ENCODE data around the gene RIGI.

The RIGI gene

DNA sequence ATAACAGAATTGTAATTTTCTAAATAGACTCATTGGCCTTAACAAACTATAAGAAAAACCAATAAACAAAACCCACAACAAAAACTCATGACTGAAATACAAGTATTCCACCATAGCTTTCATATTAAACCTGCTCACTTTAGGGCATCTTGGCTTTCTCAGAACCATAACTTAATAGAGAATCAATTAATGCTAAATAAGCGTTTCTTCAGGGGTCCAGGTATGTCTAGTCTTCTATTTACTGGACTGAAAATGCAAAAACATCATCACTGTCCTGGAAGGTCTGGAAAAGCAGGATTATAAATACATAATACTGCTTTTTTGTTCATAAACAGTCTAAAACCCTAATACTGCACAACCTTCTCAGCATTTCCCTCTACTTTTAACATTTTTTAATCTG, 19.9 kb upstream of the RIGI start:
- Histone ChIP-seq H3K36me3 (ENCODE audit: low read length) (peaks cover 31% of the 10 kb centered on the region; the same call in 1 of the 2 replicates), H4K20me1 (ENCODE audit: low read depth, low read length) (peaks cover 59% of the 10 kb centered on the region)

DNA sequence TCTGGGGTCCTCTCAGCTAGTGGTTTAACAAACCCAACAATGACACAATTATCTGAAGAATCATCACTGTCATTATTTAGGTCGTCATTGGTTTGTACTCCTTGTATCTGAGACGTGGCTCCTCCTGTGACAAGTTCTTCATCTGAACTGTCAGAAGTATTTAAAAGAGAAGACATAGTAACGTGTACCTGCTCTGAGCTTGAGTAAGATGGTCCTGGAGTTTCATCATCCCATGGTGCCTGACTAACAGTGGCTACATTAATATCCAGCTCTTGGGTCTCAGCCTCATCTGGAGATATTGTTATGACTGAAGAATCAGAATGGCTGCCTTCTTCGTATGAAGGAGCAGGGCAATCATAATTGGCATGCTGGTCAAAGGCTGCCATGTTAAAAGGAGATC, 17.1 kb upstream of the RIGI start:
- no peak overlapping the region for H2AFZ ChIP-seq (ENCODE audit: low read depth, low read length, severe bottlenecking)
- no peak overlapping the region for H3K4me3 ChIP-seq (ENCODE audit: insufficient read depth, low read length, poor library complexity, severe bottlenecking)
- TF ChIP-seq, protein P1, sequence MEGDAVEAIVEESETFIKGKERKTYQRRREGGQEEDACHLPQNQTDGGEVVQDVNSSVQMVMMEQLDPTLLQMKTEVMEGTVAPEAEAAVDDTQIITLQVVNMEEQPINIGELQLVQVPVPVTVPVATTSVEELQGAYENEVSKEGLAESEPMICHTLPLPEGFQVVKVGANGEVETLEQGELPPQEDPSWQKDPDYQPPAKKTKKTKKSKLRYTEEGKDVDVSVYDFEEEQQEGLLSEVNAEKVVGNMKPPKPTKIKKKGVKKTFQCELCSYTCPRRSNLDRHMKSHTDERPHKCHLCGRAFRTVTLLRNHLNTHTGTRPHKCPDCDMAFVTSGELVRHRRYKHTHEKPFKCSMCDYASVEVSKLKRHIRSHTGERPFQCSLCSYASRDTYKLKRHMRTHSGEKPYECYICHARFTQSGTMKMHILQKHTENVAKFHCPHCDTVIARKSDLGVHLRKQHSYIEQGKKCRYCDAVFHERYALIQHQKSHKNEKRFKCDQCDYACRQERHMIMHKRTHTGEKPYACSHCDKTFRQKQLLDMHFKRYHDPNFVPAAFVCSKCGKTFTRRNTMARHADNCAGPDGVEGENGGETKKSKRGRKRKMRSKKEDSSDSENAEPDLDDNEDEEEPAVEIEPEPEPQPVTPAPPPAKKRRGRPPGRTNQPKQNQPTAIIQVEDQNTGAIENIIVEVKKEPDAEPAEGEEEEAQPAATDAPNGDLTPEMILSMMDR (IDR thresholded peaks at IDR 0.05; ENCODE audit: insufficient read depth, low read length, poor library complexity, severe bottlenecking) = no peak
- no peak for TF ChIP-seq EZH2phosphoT487 (conservative IDR thresholded peaks at IDR 0.05; ENCODE audit: low read length)
- H3F3A ChIP-seq (ENCODE audit: insufficient read depth) = no peaks in the 10 kb centered on the region
- no peak overlapping the region for H3K4me2 ChIP-seq (ENCODE audit: low read depth, low read length, poor library complexity, severe bottlenecking)
- H3K9me2 ChIP-seq (replicated peaks; ENCODE audit: insufficient read depth, low read length) = no peaks in the 10 kb centered on the region
- H3K36me3 ChIP-seq (ENCODE audit: low read length) = peaks cover 37% of the 10 kb centered on the region; the same call in 1 of the 2 replicates
- H3K9ac ChIP-seq (ENCODE audit: low read length) = no peak overlapping the region
- no peaks in the 10 kb centered on the region for H3K27me3 ChIP-seq (ENCODE audit: low read length)
- H4K20me1 ChIP-seq (ENCODE audit: low read depth, low read length) = peaks cover 45% of the 10 kb centered on the region
- H3K9me3 ChIP-seq (ENCODE audit: insufficient read depth, low read length) = no peaks in the 10 kb centered on the region
- peaks cover 80% of the 10 kb centered on the region for H3K79me2 ChIP-seq (ENCODE audit: insufficient read depth, low read length)
- no peak overlapping the region for H3K27ac ChIP-seq (ENCODE audit: low read depth, low read length)

More for the DNA sequence above, 19.9 kb upstream of the RIGI start:
- no peaks in the 10 kb centered on the region for H3F3A ChIP-seq (ENCODE audit: insufficient read depth)
- H2AFZ ChIP-seq (ENCODE audit: low read depth, low read length, severe bottlenecking) = no peak overlapping the region
- H3K9me2 ChIP-seq (replicated peaks; ENCODE audit: insufficient read depth, low read length) = no peaks in the 10 kb centered on the region
- H3K27ac ChIP-seq (ENCODE audit: low read depth, low read length) = no peak overlapping the region
- H3K9ac ChIP-seq (ENCODE audit: low read length) = no peak overlapping the region
- H3K4me2 ChIP-seq (ENCODE audit: low read depth, low read length, poor library complexity, severe bottlenecking) = peak overlapping the region; percentile 2
- H3K4me3 ChIP-seq (ENCODE audit: insufficient read depth, low read length, poor library complexity, severe bottlenecking) = no peak overlapping the region
- no peaks in the 10 kb centered on the region for H3K9me3 ChIP-seq (ENCODE audit: insufficient read depth, low read length)
- no peaks in the 10 kb centered on the region for H3K27me3 ChIP-seq (ENCODE audit: low read length)
- peaks cover 95% of the 10 kb centered on the region for H3K79me2 ChIP-seq (ENCODE audit: insufficient read depth, low read length)
- TF ChIP-seq EZH2phosphoT487 (conservative IDR thresholded peaks at IDR 0.05; ENCODE audit: low read length) = no peak
- TF ChIP-seq, protein P1 (IDR thresholded peaks at IDR 0.05; ENCODE audit: insufficient read depth, low read length, poor library complexity, severe bottlenecking) = no peak

DNA sequence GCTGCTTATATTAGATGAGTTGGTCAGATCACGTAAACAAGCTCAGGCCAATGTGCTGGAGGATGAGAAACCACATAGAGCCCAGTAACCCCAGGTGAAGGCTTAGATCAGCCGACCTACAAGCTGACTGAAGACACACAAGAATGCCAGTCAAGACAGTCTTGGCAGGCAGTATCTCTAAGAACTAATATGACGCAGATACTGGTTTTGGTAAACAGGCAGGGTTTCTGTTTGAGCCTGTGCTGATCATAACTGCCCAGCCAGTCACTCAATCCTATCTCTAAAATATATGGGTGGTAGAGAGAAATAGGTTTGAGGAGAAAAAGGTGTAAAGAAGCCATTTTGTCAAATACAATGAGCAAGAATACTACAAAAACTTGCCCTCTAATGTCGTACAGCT, 7.8 kb upstream of the RIGI start:
- Histone ChIP-seq H3K79me2 (ENCODE audit: insufficient read depth, low read length) (no peaks in the 10 kb centered on the region), H3K9me3 (ENCODE audit: insufficient read depth, low read length) (no peaks in the 10 kb centered on the region), H2AFZ (ENCODE audit: low read depth, low read length, severe bottlenecking) (no peak overlapping the region), H3K9me2 (replicated peaks; ENCODE audit: insufficient read depth, low read length) (no peaks in the 10 kb centered on the region), H4K20me1 (ENCODE audit: low read depth, low read length) (no peaks in the 10 kb centered on the region), H3K27me3 (ENCODE audit: low read length) (no peaks in the 10 kb centered on the region), H3K9ac (ENCODE audit: low read length) (no peak overlapping the region), H3K4me3 (ENCODE audit: insufficient read depth, low read length, poor library complexity, severe bottlenecking) (no peak overlapping the region), H3K27ac (ENCODE audit: low read depth, low read length) (no peak overlapping the region), H3K4me2 (ENCODE audit: low read depth, low read length, poor library complexity, severe bottlenecking) (no peak overlapping the region), H3F3A (ENCODE audit: insufficient read depth) (no peaks in the 10 kb centered on the region), H3K36me3 (ENCODE audit: low read length) (peaks cover 5% of the 10 kb centered on the region)
- no peak for TF ChIP-seq EZH2phosphoT487 (conservative IDR thresholded peaks at IDR 0.05; ENCODE audit: low read length)
- TF ChIP-seq, protein P1 (IDR thresholded peaks at IDR 0.05; ENCODE audit: insufficient read depth, low read length, poor library complexity, severe bottlenecking) = no peak

Measured in SU-DHL-6 (cell line).